HG02981 (cell line): Measurements from ENCODE around the gene CLDN10.

Experiments
- ATAC-seq: cut with Tn5 transposase; IDR thresholded peaks from one replicate; pipeline ENCODE4 v1.9.1; 2021; ENCODE audit warnings: mild to moderate bottlenecking, moderate library complexity; ENCODE audit not compliant: unreplicated experiment

Gene CLDN10

DNA sequence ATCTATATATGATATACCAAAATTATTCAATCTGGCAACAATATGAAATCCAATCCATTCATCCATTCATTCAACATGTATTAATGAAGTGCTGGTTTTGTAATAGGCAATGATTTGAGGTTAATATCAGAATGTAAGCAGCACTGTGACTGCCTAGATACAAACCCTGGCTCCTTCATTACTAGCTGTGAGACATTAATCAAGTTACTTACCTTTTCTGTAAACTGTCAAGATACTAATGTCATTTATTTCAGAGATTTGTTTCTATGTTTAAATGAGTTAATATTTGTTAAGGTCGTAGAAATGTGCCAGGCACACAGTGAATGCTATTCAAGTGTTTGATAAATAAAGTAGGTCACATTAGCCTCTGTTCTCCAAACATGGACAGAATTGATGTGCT is 40.9 kb downstream of the CLDN10 start:
- no peak for ATAC-seq

DNA sequence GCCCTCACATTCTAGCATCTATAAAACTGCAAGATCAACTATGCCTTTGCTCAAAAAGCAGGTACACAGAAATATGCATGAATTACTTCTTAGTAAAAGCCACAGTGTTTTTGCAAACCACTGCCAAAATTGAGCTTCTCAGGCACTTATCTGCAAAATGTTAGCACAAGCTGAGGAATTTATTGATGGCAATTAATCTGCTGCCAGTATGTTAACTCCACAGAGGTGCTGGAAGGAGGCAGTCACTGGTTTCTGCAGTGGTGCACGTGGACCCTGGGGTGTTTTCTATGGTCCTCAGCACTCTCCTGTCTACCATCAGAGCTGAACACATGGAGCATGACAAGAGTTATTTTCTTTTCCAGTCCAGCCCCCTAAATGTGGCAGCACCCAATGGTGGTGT is 44.2 kb downstream of the CLDN10 start:
- no peak for ATAC-seq

DNA sequence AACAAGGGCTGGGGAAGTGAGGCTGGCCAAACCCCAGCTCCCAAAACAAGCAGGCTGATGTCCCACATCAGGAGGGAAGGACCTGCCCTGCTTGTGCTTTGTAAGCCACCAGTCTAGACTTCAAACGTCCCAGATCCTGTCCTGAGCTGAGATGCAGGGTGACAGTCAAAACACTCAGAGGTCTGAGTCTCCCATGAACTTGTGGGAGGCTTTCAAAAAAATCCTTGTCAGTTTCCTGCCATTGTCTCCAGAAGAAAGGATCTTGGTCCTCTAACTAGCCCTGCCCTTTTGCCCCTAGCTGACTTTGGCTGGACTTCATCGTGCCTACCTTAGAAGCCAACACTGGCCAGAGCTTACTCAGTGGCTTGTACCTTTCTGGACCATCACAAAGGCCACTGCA is 48.7 kb downstream of the CLDN10 start:
- no peak for ATAC-seq

DNA sequence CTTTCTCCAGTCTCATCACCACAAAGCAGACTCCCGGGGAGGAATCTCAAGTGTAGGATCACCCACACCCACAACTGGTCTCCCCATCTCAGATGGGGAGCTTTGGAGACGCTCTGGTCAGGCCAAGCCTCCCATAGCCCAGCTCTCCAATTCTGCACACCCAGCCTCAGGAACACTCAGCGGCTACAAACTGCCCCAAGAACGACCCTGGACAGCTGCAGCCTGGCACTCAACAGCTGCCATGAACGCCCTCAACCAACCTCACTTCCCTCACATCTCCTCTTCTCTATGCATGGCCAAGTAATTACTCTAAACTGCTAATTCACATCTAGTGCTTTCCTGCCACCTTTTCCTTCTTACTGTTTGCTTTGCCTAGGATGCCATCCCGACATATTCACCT is 49.4 kb downstream of the CLDN10 start:
- no peak for ATAC-seq

DNA sequence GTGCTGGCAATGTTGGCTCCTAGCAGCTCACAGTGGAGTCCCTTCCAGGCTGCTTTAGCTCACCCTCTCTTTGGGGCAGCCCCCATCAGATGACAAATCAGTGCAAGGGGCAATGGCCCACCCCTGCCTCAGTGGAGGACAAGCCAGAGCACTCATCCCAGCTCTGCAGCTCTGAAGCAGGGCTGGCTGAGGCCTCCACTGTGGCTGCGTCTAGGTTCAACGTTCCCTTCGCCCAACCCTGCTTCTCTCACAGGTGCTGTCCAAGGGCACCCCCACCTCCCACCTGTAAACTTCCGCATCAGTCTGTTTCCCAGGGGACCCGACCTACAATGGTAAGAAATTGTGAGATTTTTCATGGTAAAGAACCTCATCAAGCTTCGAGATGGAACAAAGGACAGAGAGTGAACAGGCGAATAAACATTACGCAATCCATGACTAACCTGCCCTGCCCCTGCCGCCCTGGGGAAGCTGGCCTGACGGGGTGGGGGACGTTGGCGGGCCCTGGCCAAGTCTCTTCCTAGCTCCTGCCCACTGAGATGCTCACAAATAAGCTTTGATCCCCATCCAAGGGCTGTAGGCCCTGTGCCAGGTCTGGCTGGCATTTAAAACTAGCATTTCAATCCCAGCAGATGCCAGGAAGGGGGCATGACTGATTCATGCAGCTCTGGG is 51.5 kb downstream of the CLDN10 start:
- ATAC-seq = no peak

DNA sequence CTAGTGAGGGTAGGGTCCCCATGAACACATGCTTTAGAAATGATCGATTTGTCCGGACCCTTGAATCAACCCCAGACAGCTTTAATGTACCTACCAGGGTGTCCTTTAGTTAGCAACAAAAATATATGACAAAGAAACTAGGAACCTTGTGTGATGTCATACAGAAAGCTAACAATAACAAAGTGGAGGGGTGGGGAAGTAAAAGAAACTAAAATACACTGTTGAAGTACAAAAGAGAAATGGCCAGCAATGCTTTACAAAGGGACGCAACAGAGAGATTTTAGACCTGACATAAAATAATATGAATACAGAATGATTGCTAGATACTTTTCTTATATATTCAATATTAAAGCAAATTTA is 52.0 kb downstream of the CLDN10 start:
- ATAC-seq = no peak

DNA sequence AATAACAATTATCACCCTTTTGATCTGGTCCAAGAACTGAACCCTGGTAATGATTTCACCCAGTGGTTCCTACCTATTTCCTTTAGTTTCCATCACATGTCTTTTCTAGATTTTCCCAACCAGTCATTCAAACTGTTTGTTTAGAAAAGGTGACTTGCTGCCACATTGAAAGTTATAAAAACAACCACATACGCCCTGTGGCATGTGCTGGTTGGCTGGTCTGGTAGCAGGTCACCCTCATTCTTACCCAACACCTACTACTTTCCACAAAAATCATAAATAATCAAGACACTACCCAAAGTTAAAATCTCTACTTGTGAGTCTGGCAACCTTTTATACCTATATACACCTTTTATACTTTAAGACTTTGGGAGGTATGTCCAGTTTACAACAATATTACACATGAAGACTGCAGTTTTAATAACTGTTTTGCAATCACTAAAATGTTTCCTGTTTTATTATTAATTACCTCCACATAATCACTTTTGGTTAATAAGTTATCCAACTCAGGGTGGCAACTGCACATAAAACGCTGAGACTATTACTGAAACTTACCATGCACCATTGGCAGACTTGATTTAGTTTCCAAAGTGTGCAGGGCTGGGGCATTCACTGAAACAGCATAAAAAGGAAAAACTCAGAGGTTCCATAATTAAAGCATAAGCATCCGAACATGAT is 53.1 kb downstream of the CLDN10 start:
- no peak for ATAC-seq

DNA sequence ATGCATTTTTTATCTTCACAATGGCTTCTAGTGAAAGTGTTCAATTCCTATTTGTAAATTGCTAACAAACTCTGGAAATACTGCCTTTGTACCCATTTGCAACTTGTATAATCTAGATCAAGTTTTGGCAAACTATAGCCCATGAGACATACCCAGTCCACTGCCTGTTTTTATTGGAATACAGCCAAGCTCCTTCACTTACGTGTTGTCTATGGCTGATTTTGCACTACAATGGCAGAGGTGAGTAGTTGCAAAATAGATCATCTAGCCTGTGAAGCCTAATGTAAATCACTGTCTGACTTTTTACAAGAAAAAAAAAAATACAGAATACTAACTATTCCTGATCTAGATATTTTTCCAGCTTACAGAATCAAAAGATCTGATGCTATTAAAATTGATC is 54.8 kb downstream of the CLDN10 start:
- no peak for ATAC-seq

DNA sequence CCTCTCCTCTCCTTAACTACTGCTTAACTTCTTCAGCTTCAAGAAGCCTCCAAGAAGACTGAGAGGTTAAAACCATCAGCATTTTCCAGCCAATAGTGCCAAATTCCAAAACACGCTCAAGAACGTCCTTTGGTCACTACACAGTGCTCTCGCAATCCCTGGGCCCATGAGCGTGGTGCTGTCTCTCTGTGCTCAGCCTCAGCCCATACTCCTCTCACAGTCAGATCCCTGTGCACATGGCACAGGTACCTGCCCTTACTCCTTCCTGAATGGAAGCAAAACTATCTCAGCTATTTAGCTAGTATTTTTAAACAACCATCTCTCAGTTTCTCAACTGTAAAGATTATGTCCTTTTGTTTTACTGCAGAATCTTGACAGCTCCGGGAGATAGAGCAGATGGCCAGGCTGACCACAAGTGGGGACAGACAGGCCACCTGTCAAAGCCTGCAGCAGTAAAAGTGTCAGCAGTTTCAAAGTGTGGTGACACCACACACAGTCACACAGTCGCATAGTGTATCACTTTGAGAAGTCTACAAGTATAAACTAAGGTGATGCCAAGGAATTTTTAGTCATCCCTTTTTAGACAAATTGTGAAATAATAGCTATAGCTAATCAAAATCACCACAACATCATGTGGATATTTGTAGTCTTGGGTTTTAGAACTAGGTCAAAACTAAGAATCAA is 56.3 kb downstream of the CLDN10 start:
- ATAC-seq = no peak

DNA sequence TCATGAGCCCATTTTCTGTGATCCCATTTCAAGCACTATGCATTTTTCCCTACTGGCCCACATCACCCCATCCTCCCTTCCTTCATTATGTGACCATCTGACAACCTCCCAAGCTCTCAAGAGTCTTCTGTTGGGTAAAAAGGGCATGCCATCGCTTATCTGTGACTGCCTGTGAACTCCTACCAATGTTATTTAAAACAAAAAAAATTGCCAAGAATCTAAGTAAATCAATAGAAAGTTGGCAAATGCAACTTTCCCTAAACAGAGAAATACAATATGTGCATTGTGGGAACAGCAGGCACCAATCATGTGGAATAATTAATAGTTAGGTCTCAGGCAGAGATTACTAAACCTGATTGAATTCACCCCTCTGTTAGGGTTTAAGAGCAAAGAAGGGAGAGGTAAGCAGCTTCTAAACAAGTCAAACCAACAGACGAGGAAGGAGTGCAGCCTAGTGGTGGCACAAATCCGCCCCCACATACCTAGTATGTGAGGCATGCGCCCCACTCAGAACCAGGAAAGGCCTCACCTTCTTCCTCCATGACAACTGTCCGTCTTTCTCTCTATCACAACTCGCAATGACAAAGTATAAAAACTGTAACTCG is 62.2 kb downstream of the CLDN10 start:
- ATAC-seq = no peak

DNA sequence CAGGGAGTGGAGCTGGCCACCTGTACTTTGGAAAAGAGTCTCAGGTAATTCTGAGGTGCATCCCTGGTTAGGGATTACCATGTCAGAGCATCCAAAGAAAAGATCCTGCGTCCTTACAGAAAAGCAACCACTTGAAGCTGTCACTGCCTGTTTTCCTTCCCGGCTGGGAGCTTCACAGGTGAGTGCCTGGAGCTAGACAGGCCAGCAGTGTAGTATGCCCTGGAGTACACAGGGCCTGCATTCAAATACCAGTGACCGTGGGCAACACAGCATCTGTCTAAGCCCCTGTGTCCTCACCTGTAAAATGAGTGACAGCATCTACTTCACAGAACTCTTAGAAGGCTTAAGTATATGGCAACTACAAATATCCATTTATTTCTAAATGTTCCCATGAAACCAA is 63.0 kb downstream of the CLDN10 start:
- no peak for ATAC-seq

DNA sequence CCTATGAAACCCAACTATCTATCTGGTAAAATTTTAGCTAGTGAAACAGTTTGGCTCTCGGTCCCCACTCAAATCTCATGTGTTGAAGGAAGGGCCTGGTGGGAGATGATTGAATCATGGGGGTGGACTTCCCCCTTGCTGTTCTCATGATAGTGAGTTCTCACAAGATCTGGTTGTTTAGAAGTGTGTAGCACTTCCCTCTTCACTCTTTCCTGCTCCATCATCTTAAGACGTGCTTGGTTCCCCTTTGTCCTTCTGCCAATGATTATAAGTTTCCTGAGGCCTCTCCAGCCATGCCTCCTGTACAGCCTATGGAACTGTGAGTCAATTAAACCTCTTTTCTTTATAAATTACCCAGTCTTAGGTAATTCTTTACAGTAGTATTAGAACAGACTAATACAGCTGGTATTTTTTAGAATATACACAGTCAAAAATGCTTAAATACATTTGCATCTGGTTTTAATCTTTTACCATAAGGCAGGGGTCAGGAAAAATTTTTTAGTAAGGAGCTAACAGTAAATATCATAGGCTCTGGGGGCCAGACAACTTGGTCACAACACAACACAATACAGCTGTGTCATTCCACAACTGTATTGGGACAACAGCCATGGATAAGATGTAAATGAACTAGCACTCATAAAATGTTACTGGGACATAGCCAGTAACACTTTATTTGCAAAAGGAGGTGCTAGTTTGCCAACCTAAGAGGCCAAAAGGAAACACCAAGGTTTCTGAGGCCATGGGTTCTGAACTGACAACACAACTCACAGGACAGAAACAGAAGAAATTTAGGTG is 67.7 kb downstream of the CLDN10 start:
- ATAC-seq = no peak

DNA sequence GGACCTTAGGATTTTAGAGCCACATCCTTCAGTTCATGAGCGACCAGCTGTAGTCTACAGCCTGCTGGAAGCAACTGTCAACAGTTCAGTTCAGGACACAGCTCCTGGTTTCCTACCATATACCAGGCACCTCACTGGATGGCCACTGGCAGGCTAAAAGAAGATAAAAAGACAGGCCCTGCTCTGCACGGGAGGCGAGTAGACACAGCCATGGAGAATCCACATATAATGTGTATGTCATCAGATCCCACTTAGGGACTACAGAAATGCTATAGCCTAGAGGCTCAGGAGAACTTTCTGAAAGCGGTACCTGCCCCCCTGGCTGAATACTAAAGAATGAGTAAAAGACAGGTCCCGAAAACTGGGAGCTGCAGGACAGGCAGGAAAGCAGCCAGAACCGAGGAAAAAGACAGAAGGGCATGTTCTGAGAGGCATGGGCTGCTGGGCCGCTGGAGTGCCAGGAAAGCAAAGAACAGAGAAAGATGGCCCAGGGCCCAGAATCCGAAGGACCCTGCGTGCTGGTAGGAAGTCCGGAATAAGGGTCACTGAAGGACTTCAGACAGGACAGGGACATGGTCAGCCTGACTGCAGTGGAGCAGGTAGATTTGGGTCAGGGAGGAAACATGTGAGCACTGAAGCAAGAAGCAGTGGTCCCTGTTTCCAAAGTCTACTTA is 68.4 kb downstream of the CLDN10 start:
- no peak for ATAC-seq

DNA sequence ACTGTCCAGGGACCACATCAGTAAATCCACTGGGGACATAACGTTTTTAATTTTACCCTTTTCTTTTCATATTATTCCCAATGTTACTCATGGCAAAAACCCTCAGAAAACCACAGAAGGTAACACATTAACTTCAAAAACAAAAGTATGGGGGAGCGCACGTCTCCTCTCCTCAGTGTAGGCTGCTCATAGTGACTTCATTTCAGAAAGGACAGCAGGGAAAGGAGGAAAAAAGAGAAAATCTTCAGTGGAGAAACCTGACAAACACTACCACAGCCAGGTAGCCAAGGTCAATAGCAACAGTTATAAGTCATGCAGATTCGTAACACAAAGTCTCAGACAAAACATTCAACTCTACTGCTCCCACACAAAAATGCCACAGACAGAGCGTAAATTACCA is 70.6 kb downstream of the CLDN10 start:
- ATAC-seq = no peak

DNA sequence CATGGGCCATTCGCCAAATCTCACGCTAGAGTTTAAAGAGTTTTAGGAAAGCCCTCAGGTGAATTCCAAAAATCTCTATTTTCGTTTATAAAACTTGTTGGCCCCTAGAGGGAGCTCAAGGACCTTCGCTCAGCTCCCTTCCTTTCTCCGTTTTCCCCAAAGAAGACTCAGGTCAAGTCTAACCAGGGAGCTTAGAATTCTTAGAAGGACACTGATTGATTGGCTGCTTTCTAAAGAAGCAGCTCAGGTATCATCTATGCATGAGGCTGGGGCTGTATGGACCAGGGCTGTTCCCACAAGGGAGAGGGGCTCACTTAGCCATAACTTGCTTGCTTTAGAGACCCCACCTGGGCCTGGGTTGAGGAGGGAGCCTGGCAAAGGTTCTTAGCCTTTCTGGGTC is 71.5 kb downstream of the CLDN10 start:
- ATAC-seq = no peak

DNA sequence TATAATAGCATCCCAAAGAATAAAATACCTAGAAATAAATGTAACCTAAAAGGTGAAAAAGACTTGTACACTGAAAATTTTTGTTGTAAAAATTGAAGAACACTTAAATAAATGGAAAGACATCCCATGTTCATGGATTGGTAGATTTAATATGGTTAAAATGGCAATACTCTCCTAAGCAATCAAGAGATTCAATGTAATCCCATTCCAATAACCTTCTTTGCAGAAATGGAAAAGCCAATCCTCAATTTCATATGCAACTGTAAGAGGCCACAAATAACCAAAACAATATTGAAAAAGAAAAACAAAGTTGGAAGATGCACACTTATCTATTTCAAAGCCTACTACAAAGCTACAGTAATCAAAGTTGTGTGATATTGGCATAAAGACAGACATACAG is 74.2 kb downstream of the CLDN10 start:
- ATAC-seq = no peak

DNA sequence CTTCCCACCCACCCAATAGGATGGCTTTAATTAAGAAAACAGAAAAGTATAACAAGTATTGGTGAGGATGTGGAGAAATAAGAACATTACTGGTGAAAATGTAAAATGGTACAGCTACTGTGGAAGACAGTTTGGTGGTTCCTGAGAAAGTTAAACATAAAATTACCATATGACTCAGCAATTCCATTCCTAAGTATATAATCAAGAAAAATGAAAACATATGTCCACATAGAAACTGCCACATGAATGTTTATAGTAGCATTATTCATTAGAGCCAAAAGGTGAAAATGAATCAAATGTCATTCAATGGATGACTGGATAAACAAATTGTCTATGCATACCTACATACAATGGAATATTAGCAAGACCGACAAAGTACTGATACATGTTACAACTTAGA is 75.1 kb downstream of the CLDN10 start:
- ATAC-seq = no peak

DNA sequence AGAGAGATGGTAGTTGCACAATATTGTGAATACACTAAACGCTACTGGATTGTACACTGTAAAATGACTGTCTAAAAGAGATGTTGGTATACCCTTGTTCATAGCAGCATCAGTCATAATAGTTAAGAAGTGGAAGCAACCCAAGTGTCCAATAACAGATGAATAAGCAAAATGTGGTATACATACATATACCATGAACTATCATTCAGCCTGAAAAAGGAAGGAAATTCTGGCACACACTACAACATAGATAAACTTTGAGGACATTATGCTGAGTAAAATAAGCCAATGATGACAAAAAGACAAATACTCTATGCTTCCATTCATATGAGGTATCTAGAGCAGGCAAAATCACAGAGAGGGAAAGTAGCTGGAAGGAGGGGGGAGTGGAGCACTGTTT is 76.0 kb downstream of the CLDN10 start:
- no peak for ATAC-seq

DNA sequence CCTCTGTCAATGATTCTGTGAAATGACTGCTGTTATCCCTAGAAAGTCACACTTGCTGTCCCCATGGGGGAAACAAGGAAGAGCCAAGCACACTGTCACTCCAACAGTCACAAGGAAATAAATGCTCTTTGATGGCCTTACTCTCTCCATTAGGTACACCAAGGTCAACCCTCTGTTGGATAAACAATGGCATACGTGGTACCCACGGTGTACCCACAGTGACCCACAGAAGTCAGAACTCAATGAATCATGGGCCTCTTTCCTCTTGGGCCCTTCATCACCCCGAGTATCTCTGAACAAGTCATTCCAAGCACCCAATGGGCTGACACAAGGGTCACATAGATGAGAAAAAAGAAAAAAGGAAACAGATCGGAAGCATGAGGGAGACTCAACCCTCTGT is 76.6 kb downstream of the CLDN10 start:
- ATAC-seq = no peak
